Esophagus muscularis mucosa (tissue), 3 donors: Measurements from ENCODE around the gene ZNF687.

Experiments used
- POLR2A ChIP-seq: fragments of 450-650 bp; IDR thresholded peaks from one replicate; pipeline ENCODE4 v1.6.1; 2017; ENCODE audit warnings: antibody characterized with exemption, moderate library complexity, mild to moderate bottlenecking, low read depth
- TF ChIP-seq, protein P1 (sequence below), 3 experiments: fragments of 200-600 bp in 2 of 3; fragments of 450-650 bp in 1 of 3; sonication (generic) in 2 of 3; IDR thresholded peaks; one replicate each; pipeline ENCODE4 v1.5.1; 2017 to 2019; ENCODE audit warnings: antibody characterized with exemption in 3 of 3, mild to moderate bottlenecking in 2 of 3, moderate library complexity in 1 of 3

- no peak for TF ChIP-seq POLR2A
- TF ChIP-seq, protein P1, sequence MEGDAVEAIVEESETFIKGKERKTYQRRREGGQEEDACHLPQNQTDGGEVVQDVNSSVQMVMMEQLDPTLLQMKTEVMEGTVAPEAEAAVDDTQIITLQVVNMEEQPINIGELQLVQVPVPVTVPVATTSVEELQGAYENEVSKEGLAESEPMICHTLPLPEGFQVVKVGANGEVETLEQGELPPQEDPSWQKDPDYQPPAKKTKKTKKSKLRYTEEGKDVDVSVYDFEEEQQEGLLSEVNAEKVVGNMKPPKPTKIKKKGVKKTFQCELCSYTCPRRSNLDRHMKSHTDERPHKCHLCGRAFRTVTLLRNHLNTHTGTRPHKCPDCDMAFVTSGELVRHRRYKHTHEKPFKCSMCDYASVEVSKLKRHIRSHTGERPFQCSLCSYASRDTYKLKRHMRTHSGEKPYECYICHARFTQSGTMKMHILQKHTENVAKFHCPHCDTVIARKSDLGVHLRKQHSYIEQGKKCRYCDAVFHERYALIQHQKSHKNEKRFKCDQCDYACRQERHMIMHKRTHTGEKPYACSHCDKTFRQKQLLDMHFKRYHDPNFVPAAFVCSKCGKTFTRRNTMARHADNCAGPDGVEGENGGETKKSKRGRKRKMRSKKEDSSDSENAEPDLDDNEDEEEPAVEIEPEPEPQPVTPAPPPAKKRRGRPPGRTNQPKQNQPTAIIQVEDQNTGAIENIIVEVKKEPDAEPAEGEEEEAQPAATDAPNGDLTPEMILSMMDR (IDR thresholded peaks at IDR 0.05): no peak
These were observed 15.8 kb upstream of the ZNF687 start for GRCh38 chr1:151266315-151266714.
